ENCODE data around the gene ALKBH1. TPM values are rescaled to one million over a fixed set of nuclear protein-coding genes. Genes with fewer than 3 reads are reported as not detected.

The ALKBH1 gene
- total RNA-seq, 1 donor from 2014 or later = 9.2 TPM

Other genes starting within 250 kb of the ALKBH1 start
- 120 TPM for gene AHSA1, start 249.9 kb downstream of the ALKBH1 start, total RNA-seq
- not detected for gene ISM2, start 209.2 kb downstream of the ALKBH1 start, total RNA-seq
- 75.2 TPM for gene SPTLC2, start 91.4 kb downstream of the ALKBH1 start, total RNA-seq
- gene SLIRP, start 80 bp upstream of the ALKBH1 start, total RNA-seq = 101 TPM
- gene SNW1, start 53.1 kb upstream of the ALKBH1 start, total RNA-seq = 60.2 TPM
- gene ADCK1, start 92.1 kb upstream of the ALKBH1 start, total RNA-seq = 9.0 TPM

Measured in mesenteric fat pad (tissue), 1 donor.